ENCODE data around the gene ATXN1. TPM values are rescaled to one million over a fixed set of nuclear protein-coding genes. Genes with fewer than 3 reads are reported as not detected.

ATXN1 gene
- total RNA-seq, 1 donor from 2014 or later: 6.1 TPM

- no peak overlapping the region for H3K4me3 ChIP-seq (ENCODE audit: low read depth, low read length)
- no peak for TF ChIP-seq CTCF (conservative IDR thresholded peaks at IDR 0.05; ENCODE audit: low read depth, low read length)
- DNase-seq (ENCODE audit: low read depth): no peak
Observed at GRCh38 chr6:16689788-16690607, 71.3 kb downstream of the ATXN1 start.

- no peak for DNase-seq (ENCODE audit: low read depth)
- no peak overlapping the region for H3K4me3 ChIP-seq (ENCODE audit: low read depth, low read length)
- TF ChIP-seq CTCF (conservative IDR thresholded peaks at IDR 0.05; ENCODE audit: low read depth, low read length): no peak
Observed at GRCh38 chr6:16688984-16689636, 72.2 kb downstream of the ATXN1 start.

GRCh38 chr6:16688436-16688835 lies 72.8 kb downstream of the ATXN1 start:
- no peak overlapping the region for H3K4me3 ChIP-seq (ENCODE audit: low read depth, low read length)
- no peak for TF ChIP-seq CTCF (conservative IDR thresholded peaks at IDR 0.05; ENCODE audit: low read depth, low read length)
- no peak for DNase-seq (ENCODE audit: low read depth)

GRCh38 chr6:16687045-16687444 lies 74.2 kb downstream of the ATXN1 start:
- TF ChIP-seq CTCF (conservative IDR thresholded peaks at IDR 0.05; ENCODE audit: low read depth, low read length): no peak
- DNase-seq (ENCODE audit: low read depth): no peak

GRCh38 chr6:16684896-16685554 lies 76.2 kb downstream of the ATXN1 start:
- TF ChIP-seq CTCF (conservative IDR thresholded peaks at IDR 0.05; ENCODE audit: low read depth, low read length): no peak
- peak; percentile 91 for DNase-seq (ENCODE audit: low read depth)
- no peak overlapping the region for H3K4me3 ChIP-seq (ENCODE audit: low read depth, low read length)

More at GRCh38 chr6:16687045-16687444, 74.2 kb downstream of the ATXN1 start:
- H3K4me3 ChIP-seq (ENCODE audit: low read depth, low read length): no peak overlapping the region

- no peak overlapping the region for H3K4me3 ChIP-seq (ENCODE audit: low read depth, low read length)
- TF ChIP-seq CTCF (conservative IDR thresholded peaks at IDR 0.05; ENCODE audit: low read depth, low read length): no peak
- no peak for DNase-seq (ENCODE audit: low read depth)
Observed at GRCh38 chr6:16684195-16684689, 77.0 kb downstream of the ATXN1 start.

Measured in epithelial cell of proximal tubule (primary cell).